Lower lobe of right lung (tissue), 2 donors: ENCODE measurements around the gene RRN3. TPM values are rescaled to one million over a fixed set of nuclear protein-coding genes. Genes with fewer than 3 reads are reported as not detected.
"Not testable (repeated sequence)": the region's sequence is repeated elsewhere in the genome, so short reads cannot be mapped to it uniquely, and the experiment has no call there.

Experiments used
- ATAC-seq, 2 donors: fragments of 200-7000 bp; cut with Tn5 transposase; one replicate each; pipeline ENCODE4 v1.9.1; 2020 to 2022; ENCODE audit warnings: mild to moderate bottlenecking in 2 of 2, moderate library complexity in 2 of 2
- DNase-seq: peaks from one replicate; pipeline ENCODE4 v3.0.0-alpha.2; 2020
- H3K27ac ChIP-seq: fragments of 200-600 bp; one replicate; pipeline ENCODE4 v1.8.0; 2022
- H3K27me3 ChIP-seq: fragments of 200-600 bp; one replicate; pipeline ENCODE4 v1.8.0; 2022; ENCODE audit warnings: low read depth
- H3K36me3 ChIP-seq: fragments of 200-600 bp; one replicate; pipeline ENCODE4 v1.8.0; 2022; ENCODE audit warnings: mild to moderate bottlenecking
- H3K4me1 ChIP-seq: fragments of 200-600 bp; one replicate; pipeline ENCODE4 v1.8.0; 2022
- H3K4me3 ChIP-seq: fragments of 200-600 bp; one replicate; pipeline ENCODE4 v1.8.0; 2022; ENCODE audit warnings: mild to moderate bottlenecking
- H3K9me3 ChIP-seq: fragments of 200-600 bp; one replicate; pipeline ENCODE4 v1.8.0; 2022
- CTCF ChIP-seq: fragments of 200-600 bp; IDR thresholded peaks from one replicate; pipeline ENCODE4 v1.8.0; 2022; ENCODE audit warnings: antibody characterized with exemption, mild to moderate bottlenecking
- intact Hi-C: fragments of 100-400 bp; cut with DNase I; formaldehyde crosslinking; loops from one replicate; pipeline ENCODE4 v1.11.0; 2022
- total RNA-seq: library from RNA; stranded (reverse); fragmentation: NEBNext Ultra II Directional; extraction: Animal tissue kit (Norgen Biotek cat#: 25700); gene quantifications from one replicate; pipeline ENCODE4 v1.2.1, GENCODE V29; 2021
- donor health status: DM: no; HTN: yes; CAD: no; lungs with severe emphysema.

The RRN3 gene
- total RNA-seq, 1 donor from 2014 or later, result 23.0 TPM

GRCh38 chr16:15031586-15031985 is 62.5 kb downstream of the RRN3 start:
- Histone ChIP-seq H3K9me3 (no peaks in the 10 kb centered on the region), H3K4me3 (no peak overlapping the region), H3K27ac (no peak overlapping the region), H3K36me3 (peaks cover 91% of the 10 kb centered on the region), H3K27me3 (no peaks in the 10 kb centered on the region), H3K4me1 (peaks cover 3% of the 10 kb centered on the region)
- ATAC-seq (no peak), DNase-seq (no peak)
- intact Hi-C loops, result no loop called here
- no peak for TF ChIP-seq CTCF

GRCh38 chr16:15031179-15031578 is 62.9 kb downstream of the RRN3 start:
- TF ChIP-seq CTCF, result no peak
- DNase-seq (no peak), ATAC-seq (no peak)
- Histone ChIP-seq H3K9me3 (no peaks in the 10 kb centered on the region), H3K4me1 (peaks cover 3% of the 10 kb centered on the region), H3K27me3 (no peaks in the 10 kb centered on the region), H3K4me3 (no peak overlapping the region), H3K36me3 (peaks cover 90% of the 10 kb centered on the region), H3K27ac (no peak overlapping the region)
- intact Hi-C loops, result no loop called here

GRCh38 chr16:15029749-15030148 is 64.3 kb downstream of the RRN3 start:
- H3K27me3 ChIP-seq, ATAC-seq, H3K27ac ChIP-seq, H3K4me3 ChIP-seq, H3K9me3 ChIP-seq, DNase-seq, intact Hi-C loops: not testable (repeated sequence)
- Histone ChIP-seq H3K36me3 (peaks cover 90% of the 10 kb centered on the region), H3K4me1 (peaks cover 14% of the 10 kb centered on the region)

- intact Hi-C loops, H3K27ac ChIP-seq, DNase-seq, H3K9me3 ChIP-seq, H3K4me3 ChIP-seq, H3K27me3 ChIP-seq: not testable (repeated sequence)
- peaks cover 11% of the 10 kb centered on the region for H3K4me1 ChIP-seq
- peaks cover 90% of the 10 kb centered on the region for H3K36me3 ChIP-seq
- peak; percentile 9 to 35 for ATAC-seq
Observed at GRCh38 chr16:15028801-15029698, 65.0 kb downstream of the RRN3 start.

GRCh38 chr16:15028345-15028715 is 65.7 kb downstream of the RRN3 start:
- H3K27ac ChIP-seq, H3K4me3 ChIP-seq, DNase-seq, intact Hi-C loops, H3K27me3 ChIP-seq, ATAC-seq, H3K9me3 ChIP-seq: not testable (repeated sequence)
- Histone ChIP-seq H3K36me3 (peaks cover 90% of the 10 kb centered on the region), H3K4me1 (peaks cover 11% of the 10 kb centered on the region)

- peaks cover 90% of the 10 kb centered on the region for H3K36me3 ChIP-seq
- not testable (repeated sequence) for DNase-seq
Observed at GRCh38 chr16:15027503-15028344, 66.3 kb downstream of the RRN3 start.

GRCh38 chr16:15027051-15027450 is 67.0 kb downstream of the RRN3 start:
- H3K9me3 ChIP-seq, ATAC-seq, intact Hi-C loops, H3K4me3 ChIP-seq, H3K27me3 ChIP-seq, DNase-seq, H3K27ac ChIP-seq: not testable (repeated sequence)
- Histone ChIP-seq H3K36me3 (peaks cover 90% of the 10 kb centered on the region), H3K4me1 (peaks cover 11% of the 10 kb centered on the region)

More at GRCh38 chr16:15027503-15028344, 66.3 kb downstream of the RRN3 start:
- peak in 1 of 2 donors; percentile 9 for ATAC-seq
- H3K27me3 ChIP-seq, H3K27ac ChIP-seq, H3K4me3 ChIP-seq, H3K9me3 ChIP-seq, intact Hi-C loops: not testable (repeated sequence)
- peaks cover 11% of the 10 kb centered on the region for H3K4me1 ChIP-seq

GRCh38 chr16:15025234-15025951 is 68.7 kb downstream of the RRN3 start:
- H3K4me1 ChIP-seq, result peaks cover 11% of the 10 kb centered on the region
- H3K4me3 ChIP-seq, H3K9me3 ChIP-seq, DNase-seq, intact Hi-C loops, H3K27me3 ChIP-seq, H3K27ac ChIP-seq: not testable (repeated sequence)
- peaks cover 89% of the 10 kb centered on the region for H3K36me3 ChIP-seq
- peak in 1 of 2 donors; percentile 31 for ATAC-seq

GRCh38 chr16:15024858-15025199 is 69.2 kb downstream of the RRN3 start:
- DNase-seq, intact Hi-C loops, ATAC-seq, H3K4me3 ChIP-seq, H3K27me3 ChIP-seq, H3K27ac ChIP-seq, H3K9me3 ChIP-seq: not testable (repeated sequence)
- H3K4me1 ChIP-seq, result peaks cover 11% of the 10 kb centered on the region
- peaks cover 88% of the 10 kb centered on the region for H3K36me3 ChIP-seq

GRCh38 chr16:15023381-15024077 is 70.5 kb downstream of the RRN3 start:
- ATAC-seq, result peak in 1 of 2 donors; percentile 31
- intact Hi-C loops, H3K27ac ChIP-seq, H3K27me3 ChIP-seq, H3K4me3 ChIP-seq, H3K9me3 ChIP-seq, DNase-seq: not testable (repeated sequence)
- Histone ChIP-seq H3K36me3 (peaks cover 87% of the 10 kb centered on the region), H3K4me1 (peaks cover 11% of the 10 kb centered on the region)
